Breast epithelium (tissue), 4 donors: Measurements from ENCODE around the gene MADCAM1. TPM values are rescaled to one million over a fixed set of nuclear protein-coding genes. Genes with fewer than 3 reads are reported as not detected.
A peak's percentile ranks its signal among the peaks of the same experiment; 100 is the strongest.
"Not testable (repeated sequence)": the region's sequence is repeated elsewhere in the genome, so short reads cannot be mapped to it uniquely, and the experiment has no call there.

Experiments
- DNase-seq, 2 donors: peaks; one replicate each; pipeline ENCODE4 v3.0.0-alpha.2; 2019; ENCODE audit warnings: low spot score in 2 of 2
- H3K27ac ChIP-seq, 2 donors: fragments of 200-600 bp; sonication (generic) in 1 of 2; one replicate each; pipeline ENCODE4 v1.5.1; 2016 to 2019; ENCODE audit warnings: mild to moderate bottlenecking in 1 of 2
- H3K27me3 ChIP-seq, 2 donors: fragments of 200-600 bp; sonication (generic) in 1 of 2; one replicate each; pipeline versions ENCODE4 v1.5.1 to v1.6.0; 2017 to 2019; ENCODE audit warnings: control low read depth in 1 of 2, mild to moderate bottlenecking in 1 of 2
- H3K36me3 ChIP-seq: fragments of 200-600 bp; one replicate; pipeline ENCODE4 v1.5.1; 2019
- H3K4me1 ChIP-seq, 2 donors: fragments of 200-600 bp; sonication (generic); one replicate each; pipeline ENCODE4 v1.5.1; 2016 to 2019; ENCODE audit warnings: control low read depth in 1 of 2
- H3K4me3 ChIP-seq, 3 donors: fragments of 200-600 bp; sonication (generic); 1 replicate in 2 of 3; 2 replicates in 1 of 3; pipeline ENCODE4 v1.5.1; 2016 to 2019; ENCODE audit warnings: mild to moderate bottlenecking in 3 of 3, moderate library complexity in 2 of 3
- H3K9me3 ChIP-seq, 2 donors: fragments of 200-600 bp; sonication (generic) in 1 of 2; one replicate each; pipeline ENCODE4 v1.5.1; 2016 to 2019; ENCODE audit warnings: control low read depth in 1 of 2
- CTCF ChIP-seq, 3 donors: fragments of 450-650 bp; IDR thresholded peaks; one replicate each; pipeline ENCODE4 v1.5.1; 2016 to 2017; ENCODE audit warnings: antibody characterized with exemption in 3 of 3, mild to moderate bottlenecking in 3 of 3, moderate library complexity in 3 of 3
- POLR2A ChIP-seq: fragments of 450-650 bp; IDR thresholded peaks from one replicate; pipeline ENCODE4 v1.6.1; 2016; ENCODE audit warnings: antibody characterized with exemption, mild to moderate bottlenecking, moderate library complexity
- POLR2AphosphoS5 ChIP-seq, 3 donors: sonication (generic); formaldehyde crosslinking; IDR thresholded peaks; one replicate each; pipeline ENCODE4 v1.6.1; 2017; ENCODE audit warnings: antibody characterized with exemption in 3 of 3
- intact Hi-C: fragments of 100-400 bp; cut with DNase I; formaldehyde crosslinking; loops from one replicate; pipeline ENCODE4 v1.15.1; 2023; ENCODE audit warnings: low total_unique reads
- total RNA-seq, 3 donors: library from RNA; depleted of rRNA; stranded (reverse); fragments of >200 nt; gene quantifications; one replicate each; pipeline ENCODE4 v1.1.0, GENCODE V29; 2016

Gene MADCAM1
- total RNA-seq, 3 donors from 2014 or later: 0.66 TPM; not detected in 2

GRCh38 chr19:475360-475759 lies 20.9 kb upstream of the MADCAM1 start:
- no peaks in the 10 kb centered on the region for H3K36me3 ChIP-seq
- TF ChIP-seq CTCF (IDR thresholded peaks at IDR 0.05) (no peak), POLR2A (no peak), POLR2AphosphoS5 (IDR thresholded peaks at IDR 0.05) (no peak)
- H3K27me3 ChIP-seq: peaks cover 0 to 15% of the 10 kb centered on the region in 2 donors
- H3K9me3 ChIP-seq: no peaks in the 10 kb centered on the region
- H3K4me3 ChIP-seq: no peak overlapping the region
- intact Hi-C loops: no loop called here
- H3K4me1 ChIP-seq: no peaks in the 10 kb centered on the region
- no peak for DNase-seq
- no peak overlapping the region for H3K27ac ChIP-seq

- no peaks in the 10 kb centered on the region for H3K4me1 ChIP-seq
- TF ChIP-seq CTCF (IDR thresholded peaks at IDR 0.05) (no peak), POLR2AphosphoS5 (IDR thresholded peaks at IDR 0.05) (no peak), POLR2A (no peak)
- intact Hi-C loops: no loop called here
- peaks cover 0 to 15% of the 10 kb centered on the region in 2 donors for H3K27me3 ChIP-seq
- no peaks in the 10 kb centered on the region for H3K9me3 ChIP-seq
- no peak overlapping the region for H3K27ac ChIP-seq
- no peak for DNase-seq
- no peak overlapping the region for H3K4me3 ChIP-seq
- H3K36me3 ChIP-seq: no peaks in the 10 kb centered on the region
Observed at GRCh38 chr19:478236-478903, 17.9 kb upstream of the MADCAM1 start.

DNA sequence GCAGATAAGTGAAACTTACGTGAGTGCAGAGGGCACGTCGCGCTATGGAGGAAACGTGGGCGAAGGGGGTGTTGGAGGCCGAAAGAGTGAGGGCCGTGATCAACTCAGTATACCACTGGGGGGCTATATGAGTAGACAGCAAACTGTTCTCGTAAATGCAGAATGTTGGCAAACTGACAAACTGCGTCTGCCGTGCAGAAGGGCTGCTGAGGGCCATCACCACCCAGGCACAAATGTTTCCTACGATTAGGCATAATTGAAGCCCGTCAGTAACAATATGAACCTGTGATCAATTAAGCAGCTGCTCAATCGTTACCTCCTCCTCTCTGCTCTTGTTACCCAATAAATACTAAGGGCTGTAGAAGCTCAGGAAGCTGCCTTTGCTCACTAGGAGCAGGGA lies 17.3 kb upstream of the MADCAM1 start:
- H3K27ac ChIP-seq: no peak overlapping the region
- no peaks in the 10 kb centered on the region for H3K36me3 ChIP-seq
- no peaks in the 10 kb centered on the region for H3K4me1 ChIP-seq
- no peaks in the 10 kb centered on the region for H3K9me3 ChIP-seq
- no peak for TF ChIP-seq POLR2AphosphoS5 (IDR thresholded peaks at IDR 0.05)
- TF ChIP-seq POLR2A: no peak
- TF ChIP-seq CTCF (IDR thresholded peaks at IDR 0.05): no peak
- intact Hi-C loops: no loop called here
- no peak for DNase-seq
- peaks cover 0 to 14% of the 10 kb centered on the region in 2 donors for H3K27me3 ChIP-seq
- no peak overlapping the region for H3K4me3 ChIP-seq

DNA sequence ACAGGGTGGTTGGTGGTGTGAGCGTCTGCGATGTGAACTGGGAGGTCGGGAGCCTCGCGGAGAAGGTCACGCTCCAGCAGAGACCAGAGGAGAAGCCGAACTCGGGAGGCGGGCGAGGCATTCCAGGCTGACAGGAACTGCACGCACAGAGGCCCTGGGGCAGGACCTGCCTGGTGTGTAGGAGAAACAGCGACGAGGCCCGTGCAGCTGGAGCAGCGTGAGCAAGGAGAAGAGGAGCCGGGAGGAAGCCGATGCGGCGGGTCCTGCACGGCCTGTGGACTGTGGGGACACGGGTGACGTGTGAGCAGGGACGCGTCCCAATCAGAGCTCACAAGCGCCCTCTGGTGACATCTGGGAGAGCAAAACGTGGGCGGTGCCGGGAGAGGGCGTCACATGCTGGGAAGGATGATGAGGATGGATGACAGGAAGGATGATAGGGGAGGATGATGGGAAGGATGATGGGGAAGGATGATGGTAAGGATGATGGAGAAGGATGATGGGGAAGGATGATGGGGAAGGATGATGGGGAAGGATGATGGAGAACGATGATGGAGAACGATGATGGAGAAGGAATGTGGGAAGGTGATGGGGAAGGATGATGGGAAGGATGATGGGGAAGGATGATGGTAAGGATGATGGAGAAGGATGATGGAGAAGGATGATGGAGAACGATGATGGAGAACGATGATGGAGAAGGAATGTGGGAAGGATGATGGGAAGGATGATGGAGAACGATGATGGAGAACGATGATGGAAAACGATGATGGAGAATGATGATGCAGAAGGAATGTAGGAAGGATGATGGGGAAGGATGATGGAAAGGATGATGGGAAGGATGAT lies 16.1 kb upstream of the MADCAM1 start:
- H3K4me3 ChIP-seq: peak overlapping the region in 1 of 3 donors; percentile 55

DNA sequence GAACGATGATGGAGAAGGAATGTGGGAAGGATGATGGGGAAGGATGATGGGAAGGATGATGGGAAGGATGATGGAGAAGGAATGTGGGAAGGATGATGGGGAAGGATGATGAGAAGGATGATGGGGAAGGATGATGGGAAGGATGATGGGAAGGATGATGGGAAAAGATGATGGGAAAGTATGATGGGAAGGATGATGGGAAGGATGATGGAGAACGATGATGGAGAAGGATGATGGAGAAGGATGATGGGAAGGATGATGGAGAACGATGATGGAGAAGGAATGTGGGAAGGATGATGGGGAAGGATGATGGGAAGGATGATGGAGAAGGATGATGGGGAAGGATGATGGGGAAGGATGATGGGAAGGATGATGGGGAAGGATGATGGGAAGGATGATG lies 15.2 kb upstream of the MADCAM1 start:
- H3K4me1 ChIP-seq, intact Hi-C loops, H3K36me3 ChIP-seq, H3K27ac ChIP-seq, H3K9me3 ChIP-seq, H3K4me3 ChIP-seq, DNase-seq: not testable (repeated sequence)
- peaks cover 0 to 17% of the 10 kb centered on the region in 2 donors for H3K27me3 ChIP-seq

More for the DNA sequence above, 16.1 kb upstream of the MADCAM1 start:
- intact Hi-C loops: no loop called here
- Histone ChIP-seq H3K4me1 (no peaks in the 10 kb centered on the region), H3K27ac (no peak overlapping the region), H3K27me3 (peaks cover 0 to 14% of the 10 kb centered on the region in 2 donors), H3K36me3 (no peaks in the 10 kb centered on the region), H3K9me3 (no peaks in the 10 kb centered on the region)
- peak; percentile 57 to 83 for DNase-seq
- peak; percentile 27 to 66 (median 58) for TF ChIP-seq CTCF (IDR thresholded peaks at IDR 0.05)
- peak in 1 of 3 donors; percentile 32 for TF ChIP-seq POLR2AphosphoS5 (IDR thresholded peaks at IDR 0.05)
- no peak for TF ChIP-seq POLR2A
